ENCODE data around the gene GAREM2.

DNA sequence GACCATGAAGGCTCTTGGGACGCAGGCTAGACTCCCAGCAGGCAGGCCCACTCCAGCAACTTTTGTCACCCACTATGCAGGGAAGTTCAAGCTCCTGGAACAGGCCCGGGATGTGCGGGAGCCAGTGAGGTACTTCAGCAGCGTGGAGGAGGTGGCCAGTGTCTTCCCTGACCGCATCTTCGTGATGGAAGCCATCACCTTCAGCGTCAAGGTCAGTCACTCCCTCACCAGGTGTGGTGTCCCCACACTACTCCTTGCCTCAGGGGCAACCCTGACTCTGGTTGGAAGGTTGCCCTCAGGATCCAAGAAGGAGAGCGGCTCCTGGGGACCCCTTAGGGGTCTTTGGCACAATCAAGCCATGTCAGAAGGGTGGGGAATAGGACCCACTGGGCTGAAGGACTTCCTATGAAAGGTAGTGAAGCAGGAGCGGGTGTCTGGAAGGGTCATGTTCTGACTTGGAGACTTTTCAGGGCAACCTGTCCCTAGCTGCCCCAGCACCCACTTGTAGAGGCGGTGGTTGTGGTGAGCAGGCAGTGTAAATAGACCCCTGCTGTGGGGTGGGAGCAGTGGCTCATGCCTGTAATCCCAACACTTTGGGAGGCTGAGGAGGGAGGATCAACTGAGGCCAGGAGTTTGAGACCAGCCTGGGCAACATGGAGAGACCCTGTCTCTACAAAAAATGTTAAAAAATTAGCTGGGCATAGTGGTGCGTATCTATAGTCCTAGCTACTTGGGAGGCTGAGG lies 10.2 kb downstream of the GAREM2 start:
- TF ChIP-seq CTCF (IDR thresholded peaks at IDR 0.05; ENCODE audit: low read depth, low read length, poor library complexity, severe bottlenecking): no peak
- TF ChIP-seq EZH2phosphoT487 (IDR thresholded peaks at IDR 0.05; ENCODE audit: borderline replicate concordance, low read length): no peak
